Spleen (tissue), 7 donors: ENCODE data around the gene AFTPH.

ENCODE experiments used
- POLR2A ChIP-seq, 3 donors: fragments of 450-650 bp; IDR thresholded peaks; one replicate each; pipeline ENCODE4 v1.5.1; 2017; ENCODE audit warnings: antibody characterized with exemption in 3 of 3, mild to moderate bottlenecking in 1 of 3
- TF ChIP-seq, protein P1 (sequence below), 11 experiments: fragments of 200-600 bp in 7 of 11; fragments of 450-650 bp in 4 of 11; sonication (generic) in 4 of 11; IDR thresholded peaks in 8 of 11; conservative IDR thresholded peaks in 3 of 11; 1 replicate in 7 of 11; 2 replicates in 4 of 11; pipeline versions ENCODE4 v1.4.0 to v1.8.0; 2016 to 2021; ENCODE audit warnings: antibody characterized with exemption in 11 of 11, inconsistent platforms in 4 of 11, mild to moderate bottlenecking in 1 of 11
- donor health status: DM: no; HTN: no; CAD: no; lungs with moderate emphysema.
- donor health status: DM: no; HTN: no; CAD: no.
- donor health status: DM: no; HTN: no; CAD: no.

DNA sequence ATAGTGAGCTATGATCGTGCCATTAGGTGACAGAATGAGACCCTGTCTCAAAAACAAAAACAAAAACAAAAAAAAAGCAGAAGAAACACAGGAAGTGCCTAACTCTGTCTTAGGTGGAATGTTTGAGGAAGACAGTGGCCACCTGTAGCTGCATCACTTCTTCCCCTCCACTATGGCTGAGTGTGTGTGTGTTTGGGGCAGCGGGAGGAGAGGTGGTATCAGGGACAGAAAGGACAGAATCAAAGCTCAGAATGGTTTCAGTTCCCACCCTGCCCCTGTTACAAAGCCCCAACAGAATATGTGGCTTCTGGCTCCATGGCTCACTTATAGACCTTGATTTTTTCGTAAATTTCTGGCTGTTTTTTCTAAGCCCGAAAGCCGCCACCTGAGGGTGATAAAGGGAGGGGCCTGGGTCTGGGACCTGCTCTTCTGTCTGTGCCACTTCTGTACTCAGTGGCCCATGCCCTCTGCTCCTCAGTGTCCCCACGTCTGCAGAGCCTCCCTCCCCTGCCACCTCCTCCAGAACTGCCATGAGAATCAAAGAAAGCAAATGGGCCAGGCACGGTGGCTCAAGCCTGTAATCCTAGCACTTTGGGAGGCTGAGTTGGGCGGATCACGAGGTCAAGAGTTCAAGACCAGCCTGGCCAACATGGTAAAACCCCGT, 102.2 kb downstream of the AFTPH start:
- TF ChIP-seq, protein P1, sequence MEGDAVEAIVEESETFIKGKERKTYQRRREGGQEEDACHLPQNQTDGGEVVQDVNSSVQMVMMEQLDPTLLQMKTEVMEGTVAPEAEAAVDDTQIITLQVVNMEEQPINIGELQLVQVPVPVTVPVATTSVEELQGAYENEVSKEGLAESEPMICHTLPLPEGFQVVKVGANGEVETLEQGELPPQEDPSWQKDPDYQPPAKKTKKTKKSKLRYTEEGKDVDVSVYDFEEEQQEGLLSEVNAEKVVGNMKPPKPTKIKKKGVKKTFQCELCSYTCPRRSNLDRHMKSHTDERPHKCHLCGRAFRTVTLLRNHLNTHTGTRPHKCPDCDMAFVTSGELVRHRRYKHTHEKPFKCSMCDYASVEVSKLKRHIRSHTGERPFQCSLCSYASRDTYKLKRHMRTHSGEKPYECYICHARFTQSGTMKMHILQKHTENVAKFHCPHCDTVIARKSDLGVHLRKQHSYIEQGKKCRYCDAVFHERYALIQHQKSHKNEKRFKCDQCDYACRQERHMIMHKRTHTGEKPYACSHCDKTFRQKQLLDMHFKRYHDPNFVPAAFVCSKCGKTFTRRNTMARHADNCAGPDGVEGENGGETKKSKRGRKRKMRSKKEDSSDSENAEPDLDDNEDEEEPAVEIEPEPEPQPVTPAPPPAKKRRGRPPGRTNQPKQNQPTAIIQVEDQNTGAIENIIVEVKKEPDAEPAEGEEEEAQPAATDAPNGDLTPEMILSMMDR (IDR thresholded peaks at IDR 0.05 in 8 of 11, conservative IDR thresholded peaks at IDR 0.05 in 3 of 11): no peak
- TF ChIP-seq POLR2A (IDR thresholded peaks at IDR 0.05): no peak
